H1 (cell line): ENCODE results near the gene ABHD1. TPM values are rescaled to one million over a fixed set of nuclear protein-coding genes. Genes with fewer than 3 reads are reported as not detected.

Source experiments
- CTCF ChIA-PET: fragments of 300-600 bp; sonication (Branson Sonifier 250); formaldehyde crosslinking; loops from one replicate; lab custom pipeline; 2021; ENCODE audit not compliant: partially characterized antibody; lab: Charles Lee
- POLR2A ChIA-PET: fragments of 300-600 bp; sonication (Branson Sonifier 250); formaldehyde crosslinking; loops from one replicate; lab custom pipeline; 2021; ENCODE audit warnings: inconsistent platforms; ENCODE audit not compliant: partially characterized antibody; lab: Charles Lee
- DNase-seq, 2 experiments: peaks; one replicate each; pipeline versions ENCODE4 v3.0.0 to v3.0.0-alpha.2; 2010 to 2022; ENCODE audit warnings: low spot score in 2 of 2, low read depth in 1 of 2, mixed read lengths in 1 of 2
- FAIRE-seq: peaks from 2 replicates; lab custom pipeline; 2011; peaks lifted over from hg19 to GRCh38; lab: Jason Lieb, UNC
- H2AFZ ChIP-seq: 2 replicates; pipeline ENCODE4 v1.8.1; 2012; ENCODE audit warnings: low read length, inconsistent platforms
- H2AK5ac ChIP-seq: 2 replicates; pipeline ENCODE4 v1.6.1; 2013; ENCODE audit warnings: low read depth, low read length
- H2BK120ac ChIP-seq: replicated peaks from 2 replicates; pipeline ENCODE3; 2013; ENCODE audit warnings: low read depth, low read length, inconsistent platforms
- H2BK12ac ChIP-seq: 2 replicates; pipeline ENCODE4 v1.6.1; 2013; ENCODE audit warnings: low read depth, low read length
- H2BK15ac ChIP-seq: 2 replicates; pipeline ENCODE4 v1.6.1; 2013; ENCODE audit warnings: low read length
- H2BK20ac ChIP-seq: 2 replicates; pipeline ENCODE4 v1.6.1; 2013; ENCODE audit warnings: low read length
- H2BK5ac ChIP-seq: 2 replicates; pipeline ENCODE4 v1.6.1; 2013; ENCODE audit warnings: low read depth, low read length
- H3K14ac ChIP-seq: 2 replicates; pipeline ENCODE4 v1.6.1; 2013; ENCODE audit warnings: inconsistent platforms; ENCODE audit not compliant: insufficient read length
- H3K18ac ChIP-seq: 2 replicates; pipeline ENCODE4 v1.6.1; 2013; ENCODE audit warnings: low read length; ENCODE audit errors: extremely low read depth
- H3K23ac ChIP-seq: 2 replicates; pipeline ENCODE4 v1.6.1; 2013; ENCODE audit warnings: inconsistent platforms; ENCODE audit not compliant: insufficient read length
- H3K23me2 ChIP-seq: 2 replicates; pipeline ENCODE4 v1.6.1; 2013; ENCODE audit warnings: low read depth, low read length
- H3K27ac ChIP-seq: 2 replicates; pipeline ENCODE4 v1.6.1; 2011; ENCODE audit warnings: low read depth, low read length, inconsistent platforms
- H3K27me3 ChIP-seq, 4 experiments: replicated peaks in 1 of 4; 1 replicate in 1 of 4; 2 replicates in 3 of 4; pipeline versions ENCODE4 v1.6.1 to v1.8.1; 2011 to 2013; ENCODE audit warnings: low read length in 3 of 4, mild to moderate bottlenecking in 3 of 4, inconsistent platforms in 2 of 4, mixed read lengths in 2 of 4, moderate library complexity in 1 of 4; ENCODE audit not compliant: control insufficient read depth in 3 of 4, insufficient read depth in 3 of 4; ENCODE audit errors: extremely low read depth in 1 of 4
- H3K36me3 ChIP-seq, 4 experiments: 2 replicates each; pipeline versions ENCODE4 v1.6.1 to v1.8.1; 2011 to 2013; ENCODE audit warnings: mild to moderate bottlenecking in 4 of 4, low read length in 3 of 4, moderate library complexity in 2 of 4, control low read depth in 1 of 4, inconsistent platforms in 1 of 4; ENCODE audit not compliant: insufficient read depth in 4 of 4, control insufficient read depth in 2 of 4
- H3K4ac ChIP-seq: replicated peaks from 2 replicates; pipeline ENCODE3; 2013; ENCODE audit warnings: low read length, low read depth, mixed read lengths, inconsistent platforms; ENCODE audit not compliant: insufficient read length
- H3K4me1 ChIP-seq, 4 experiments: replicated peaks in 1 of 4; 1 replicate in 1 of 4; 2 replicates in 3 of 4; pipeline versions ENCODE4 v1.6.1 to v1.8.1; 2011 to 2013; ENCODE audit warnings: low read length in 3 of 4, inconsistent platforms in 2 of 4, mixed read lengths in 1 of 4; ENCODE audit not compliant: insufficient read depth in 4 of 4, control insufficient read depth in 3 of 4
- H3K4me2 ChIP-seq, 2 experiments: 2 replicates each; pipeline versions ENCODE4 v1.6.1 to v1.8.1; 2011 to 2013; ENCODE audit warnings: low read depth in 2 of 2, low read length in 2 of 2, control low read depth in 1 of 2, inconsistent platforms in 1 of 2, mild to moderate bottlenecking in 1 of 2; ENCODE audit not compliant: insufficient read depth in 1 of 2
- H3K4me3 ChIP-seq, 4 experiments: fragments of 200-600, 300-600 bp in 1 of 4; sonication (generic), shearing (Covaris generic), sonication (Bioruptor Twin) in 1 of 4; 2 replicates each; pipeline versions ENCODE4 v1.5.1 to v1.8.1; 2011 to 2016; ENCODE audit warnings: low read length in 4 of 4, low read depth in 3 of 4, control low read depth in 2 of 4, inconsistent platforms in 2 of 4, mild to moderate bottlenecking in 2 of 4, mixed read lengths in 1 of 4, moderate library complexity in 1 of 4; ENCODE audit not compliant: insufficient read depth in 2 of 4; ENCODE audit errors: extremely low read depth in 1 of 4
- H3K56ac ChIP-seq: replicated peaks from 2 replicates; pipeline ENCODE3; 2013; ENCODE audit warnings: low read depth, mild to moderate bottlenecking, mixed read lengths, low read length, inconsistent platforms; ENCODE audit not compliant: insufficient read length
- H3K79me1 ChIP-seq: 2 replicates; pipeline ENCODE4 v1.6.1; 2013; ENCODE audit warnings: low read depth, low read length, control low read depth
- H3K79me2 ChIP-seq, 2 experiments: 2 replicates each; pipeline versions ENCODE4 v1.6.1 to v1.8.1; 2012 to 2013; ENCODE audit warnings: low read length in 2 of 2, mild to moderate bottlenecking in 2 of 2, inconsistent platforms in 1 of 2; ENCODE audit not compliant: insufficient read depth in 2 of 2, control insufficient read depth in 1 of 2
- H3K9ac ChIP-seq, 4 experiments: replicated peaks in 1 of 4; 1 replicate in 1 of 4; 2 replicates in 3 of 4; pipeline versions ENCODE4 v1.6.1 to v1.8.1; 2011 to 2013; ENCODE audit warnings: low read depth in 3 of 4, low read length in 3 of 4, control low read depth in 2 of 4, mild to moderate bottlenecking in 2 of 4, moderate library complexity in 2 of 4, inconsistent platforms in 1 of 4; ENCODE audit errors: extremely low read depth in 1 of 4
- H3K9me3 ChIP-seq, 2 experiments: 2 replicates each; pipeline versions ENCODE4 v1.6.1 to v1.8.1; 2012 to 2013; ENCODE audit warnings: mild to moderate bottlenecking in 2 of 2, moderate library complexity in 2 of 2, control low read depth in 1 of 2, inconsistent platforms in 1 of 2, low read depth in 1 of 2, low read length in 1 of 2, mixed read lengths in 1 of 2; ENCODE audit not compliant: insufficient read depth in 2 of 2
- H4K20me1 ChIP-seq, 2 experiments: replicated peaks in 1 of 2; 2 replicates each; pipeline versions ENCODE3 to v1.8.1; 2011 to 2013; ENCODE audit warnings: inconsistent platforms in 2 of 2, low read length in 2 of 2, mild to moderate bottlenecking in 1 of 2; ENCODE audit not compliant: insufficient read depth in 2 of 2, control insufficient read depth in 1 of 2
- H4K5ac ChIP-seq: 2 replicates; pipeline ENCODE4 v1.6.1; 2013; ENCODE audit warnings: low read length, low read depth, mixed read lengths, inconsistent platforms; ENCODE audit not compliant: insufficient read length
- H4K8ac ChIP-seq: 2 replicates; pipeline ENCODE4 v1.8.0; 2013; ENCODE audit warnings: mild to moderate bottlenecking, moderate library complexity, low read length, inconsistent platforms; ENCODE audit not compliant: insufficient read depth; ENCODE audit errors: extremely low read depth
- H4K91ac ChIP-seq: replicated peaks from 2 replicates; pipeline ENCODE3; 2013; ENCODE audit warnings: low read length, mixed read lengths, inconsistent platforms; ENCODE audit not compliant: insufficient read length
- CREB1 ChIP-seq: IDR thresholded peaks from 2 replicates; pipeline ENCODE4 v1.6.1; 2012; ENCODE audit warnings: inconsistent platforms
- CTBP2 ChIP-seq: IDR thresholded peaks from 2 replicates; pipeline ENCODE4 v1.7.0; 2011; ENCODE audit warnings: borderline replicate concordance, mild to moderate bottlenecking, moderate library complexity, mixed read lengths, low read length; ENCODE audit not compliant: insufficient read depth, insufficient read length
- EGR1 ChIP-seq: IDR thresholded peaks from 2 replicates; pipeline ENCODE4 v1.6.1; 2011; ENCODE audit warnings: low read depth, low read length, borderline replicate concordance
- EP300 ChIP-seq, 2 experiments: IDR thresholded peaks; 1 replicate in 1 of 2; 2 replicates in 1 of 2; pipeline ENCODE4 v1.6.1; 2011 to 2012; ENCODE audit warnings: low read depth in 2 of 2, low read length in 2 of 2, mild to moderate bottlenecking in 2 of 2, borderline replicate concordance in 1 of 2, inconsistent platforms in 1 of 2, moderate library complexity in 1 of 2
- FOSL1 ChIP-seq: IDR thresholded peaks from 2 replicates; pipeline ENCODE4 v1.6.1; 2011; ENCODE audit warnings: mild to moderate bottlenecking, low read depth, low read length, moderate library complexity; ENCODE audit not compliant: insufficient read depth
- PHF8 ChIP-seq: fragments of 200-600 bp; sonication (generic); conservative IDR thresholded peaks from 2 replicates; pipeline ENCODE4 v1.7.1; 2012; ENCODE audit warnings: low read depth, mild to moderate bottlenecking, inconsistent platforms, low read length, moderate library complexity
- RNF2 ChIP-seq: fragments of 200-900, 300-1000 bp; sonication (generic); IDR thresholded peaks from 2 replicates; pipeline ENCODE4 v1.7.1; 2016; ENCODE audit warnings: borderline replicate concordance, low read depth, mild to moderate bottlenecking, antibody characterized with exemption, low read length; ENCODE audit not compliant: poor library complexity, severe bottlenecking; ENCODE audit errors: missing control alignments
- RXRA ChIP-seq: IDR thresholded peaks from 2 replicates; pipeline ENCODE4 v1.6.1; 2011; ENCODE audit warnings: low read depth, mild to moderate bottlenecking, low read length, moderate library complexity; ENCODE audit not compliant: insufficient read depth
- SP1 ChIP-seq: IDR thresholded peaks from 2 replicates; pipeline ENCODE4 v1.6.1; 2011; ENCODE audit warnings: low read depth, low read length
- SRF ChIP-seq: IDR thresholded peaks from 2 replicates; pipeline ENCODE4 v1.6.1; 2011; ENCODE audit warnings: mild to moderate bottlenecking, low read depth, low read length, moderate library complexity
- SUZ12 ChIP-seq: fragments of 200-600 bp; sonication (generic); IDR thresholded peaks from 2 replicates; pipeline ENCODE4 v1.6.1; 2012; ENCODE audit warnings: mild to moderate bottlenecking, inconsistent platforms, low read length, moderate library complexity, mixed read lengths
- WGBS, 2 experiments: shearing (Covaris generic) in 1 of 2; methylation state at CpG; one replicate each; pipeline versions ENCODE4 v1.1.6 to v1.1.7; 2013 to 2015; ENCODE audit warnings: low lambda C conversion rate in 2 of 2, mixed read lengths in 2 of 2, inconsistent platforms in 1 of 2, low coverage in 1 of 2, missing lambda C conversion rate in 1 of 2; ENCODE audit not compliant: insufficient replicate concordance in 2 of 2, insufficient coverage in 1 of 2, insufficient read length in 1 of 2; ENCODE audit errors: extremely low coverage in 1 of 2, missing lambda C conversion rate in 1 of 2; 5-methylcytosine and 5-hydroxymethylcytosine counted together
- polyA plus RNA-seq, 7 experiments: library from polyadenylated mRNA; depleted of rRNA in 3 of 7; stranded (reverse) in 5 of 7; unstranded in 2 of 7; fragments of >200 nt in 5 of 7; fragments of 200-250 nt in 2 of 7; gene quantifications; 1 replicate in 5 of 7; 2 replicates in 1 of 7; 4 replicates in 1 of 7; pipeline versions ENCODE4 v1.2.1 to v1.2.3, GENCODE V29; 2011 to 2013; ENCODE audit warnings: missing spikeins in 2 of 7, mixed read lengths in 2 of 7
- total RNA-seq: library from RNA; stranded (reverse); fragmentation: NEBNext Ultra II Directional; extraction: Animal tissue kit (Norgen Biotek cat#: 25700); gene quantifications from 2 replicates; pipeline ENCODE4 v1.2.1, GENCODE V29; 2021

Gene ABHD1
- total and polyA plus RNA-seq, 2 of the 8 experiments (the other 6 are each of a cell fraction or from before 2014, with no cell fraction given), result 0.20 to 1.1 TPM

DNA sequence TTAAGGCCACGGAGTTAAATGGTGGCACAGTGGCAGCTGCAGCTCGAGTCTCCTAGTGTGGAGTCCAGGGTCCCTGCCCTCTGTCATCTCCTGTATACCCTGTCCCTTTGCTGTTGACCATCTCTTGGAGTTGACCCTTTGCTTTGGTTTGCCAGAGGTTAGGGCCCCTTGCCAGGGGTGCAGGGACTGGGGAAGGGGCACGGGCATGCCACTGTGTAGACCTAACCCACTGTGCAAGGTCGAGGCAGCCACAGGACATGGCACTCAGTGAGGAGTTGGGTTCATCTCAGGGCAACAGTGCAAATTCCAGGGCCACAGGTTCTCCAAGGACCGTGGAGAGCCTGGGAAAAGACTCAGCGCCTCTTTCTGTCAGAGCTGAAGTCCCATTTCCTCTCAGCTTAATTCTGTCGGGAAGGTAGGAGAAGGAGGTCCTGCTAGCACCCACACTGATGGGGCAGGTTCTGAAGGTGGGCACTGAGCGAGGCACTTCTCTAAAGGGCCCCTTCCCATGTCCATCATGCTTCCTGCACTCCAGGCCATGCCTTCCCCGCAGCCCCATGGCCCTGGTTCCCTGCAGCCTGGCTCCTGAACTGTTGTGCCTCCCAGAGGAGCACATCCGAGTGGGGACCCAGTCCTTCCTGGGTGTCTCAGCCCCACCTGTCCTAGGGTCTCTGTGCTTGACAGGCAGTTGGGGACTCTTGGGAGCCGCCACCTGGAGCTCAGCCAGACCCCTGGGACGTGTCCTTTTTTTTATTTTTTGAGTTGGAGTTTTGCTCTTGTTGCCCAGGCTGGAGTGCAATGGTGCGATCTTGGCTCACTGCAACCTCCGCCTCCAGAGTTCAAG is 34.3 kb upstream of the ABHD1 start:
- H2BK20ac ChIP-seq, result no peak overlapping the region
- no peak overlapping the region for H3K23ac ChIP-seq
- peaks cover 4 to 15% (median 4%) of the 10 kb centered on the region in 4 experiments; a peak in 5 of 7 replicates for H3K4me1 ChIP-seq
- H3K27me3 ChIP-seq, result peaks cover 0 to 9% (median 4%) of the 10 kb centered on the region in 4 experiments; a peak in 2 of 7 replicates
- no peaks in the 10 kb centered on the region for H3K79me1 ChIP-seq
- H3K27ac ChIP-seq, result no peak overlapping the region
- H4K5ac ChIP-seq, result no peak overlapping the region
- no peak overlapping the region for H2BK5ac ChIP-seq
- peaks cover 1 to 6% of the 10 kb centered on the region in 2 experiments for H4K20me1 ChIP-seq
- no peaks in the 10 kb centered on the region for H3K79me2 ChIP-seq
- no peaks in the 10 kb centered on the region for H3K9me3 ChIP-seq
- no peak overlapping the region for H3K4me2 ChIP-seq
- no peak overlapping the region for H2AFZ ChIP-seq
- no peak overlapping the region for H3K14ac ChIP-seq
- no peak overlapping the region for H3K18ac ChIP-seq
- H3K4ac ChIP-seq, result no peak overlapping the region
- ChIA-PET POLR2A (interaction anchor here (1.1 to 1.5 kb wide), 2 partner anchors 17 to 106 kb away, joined by 3 to 4 read pairs; no protein-coding TSS in a partner anchor), CTCF (interaction anchor here (0.7 to 16.5 kb wide), 8 partner anchors 8 to 176 kb away, joined by 3 to 160 read pairs (median 4); partner anchors contain the start of genes ABHD1, AGBL5 and PREB)
- H4K91ac ChIP-seq, result no peak overlapping the region
- no peak overlapping the region for H4K8ac ChIP-seq
- no peak overlapping the region for H2BK15ac ChIP-seq
- H3K4me3 ChIP-seq, result no peak overlapping the region
- no peak overlapping the region for H2BK12ac ChIP-seq
- FAIRE-seq, result no peak
- H3K36me3 ChIP-seq, result no peaks in the 10 kb centered on the region
- peaks cover 10% of the 10 kb centered on the region; the same call in 1 of the 2 replicates for H3K23me2 ChIP-seq
- no peak overlapping the region for H2BK120ac ChIP-seq
- no peak overlapping the region for H3K56ac ChIP-seq
- no peak overlapping the region for H3K9ac ChIP-seq
- WGBS, 2 experiments, result 92% methylated on average over 14 of the region's 14 CpGs; no CpG with 5 or more reads in 1 of the 2 experiments
- H2AK5ac ChIP-seq, result no peak overlapping the region
- DNase-seq, result no peak
- TF ChIP-seq RXRA (no peak), CREB1 (no peak), RNF2 (no peak), PHF8 (no peak), EP300 (IDR thresholded peaks at IDR 0.05; ENCODE audit: borderline replicate concordance in 1 of 2, low read depth in 2 of 2, low read length in 2 of 2) (no peak), EGR1 (no peak), SRF (no peak), FOSL1 (no peak), SP1 (no peak), CTBP2 (no peak), SUZ12 (no peak)
